Liver (tissue), 9 donors: Measurements from ENCODE around the gene CNPY4. TPM values are rescaled to one million over a fixed set of nuclear protein-coding genes. Genes with fewer than 3 reads are reported as not detected.

ENCODE experiments used
- DNase-seq: peaks from one replicate; pipeline ENCODE4 v3.0.0-alpha.2; 2017; ENCODE audit warnings: low spot score
- H3K27ac ChIP-seq, 2 donors: one replicate each; pipeline ENCODE4 v1.7.0; 2013; ENCODE audit warnings: inconsistent platforms in 2 of 2, low read length in 2 of 2, control low read depth in 1 of 2, low read depth in 1 of 2, mild to moderate bottlenecking in 1 of 2
- H3K27me3 ChIP-seq, 4 donors: one replicate each; pipeline versions ENCODE4 v1.6.1 to v1.7.0; 2013; ENCODE audit warnings: low read length in 3 of 4, inconsistent platforms in 1 of 4, mild to moderate bottlenecking in 1 of 4, moderate library complexity in 1 of 4; ENCODE audit not compliant: control insufficient read depth in 4 of 4, insufficient read depth in 4 of 4
- H3K36me3 ChIP-seq, 4 donors: one replicate each; pipeline versions ENCODE4 v1.6.1 to v1.7.0; 2013; ENCODE audit warnings: low read length in 3 of 4, mild to moderate bottlenecking in 3 of 4, low read depth in 1 of 4, moderate library complexity in 1 of 4; ENCODE audit not compliant: control insufficient read depth in 4 of 4, insufficient read depth in 3 of 4
- H3K4me1 ChIP-seq, 4 donors: one replicate each; pipeline versions ENCODE4 v1.6.1 to v1.7.0; 2013; ENCODE audit warnings: low read length in 3 of 4, mild to moderate bottlenecking in 3 of 4, moderate library complexity in 1 of 4; ENCODE audit not compliant: control insufficient read depth in 4 of 4, insufficient read depth in 4 of 4
- H3K4me3 ChIP-seq, 3 donors: one replicate each; pipeline versions ENCODE4 v1.6.1 to v1.7.0; 2013; ENCODE audit warnings: low read length in 3 of 3, control low read depth in 1 of 3, low read depth in 1 of 3, mild to moderate bottlenecking in 1 of 3
- H3K9ac ChIP-seq, 2 donors: one replicate each; pipeline ENCODE4 v1.7.0; 2013; ENCODE audit warnings: low read length in 2 of 2, mild to moderate bottlenecking in 2 of 2, moderate library complexity in 2 of 2, control low read depth in 1 of 2, low read depth in 1 of 2
- H3K9me3 ChIP-seq, 4 donors: one replicate each; pipeline versions ENCODE4 v1.6.1 to v1.7.0; 2013; ENCODE audit warnings: low read length in 3 of 4; ENCODE audit not compliant: control insufficient read depth in 4 of 4
- ATF3 ChIP-seq: IDR thresholded peaks from 2 replicates; pipeline ENCODE4 v1.6.1; 2016; ENCODE audit warnings: antibody characterized with exemption
- CTCF ChIP-seq: fragments of 150-350 bp; IDR thresholded peaks from 2 replicates; pipeline ENCODE4 v1.5.1; 2017; ENCODE audit warnings: improper control_type of control experiment, low read depth, low read length; ENCODE audit not compliant: missing input control
- EGR1 ChIP-seq, 2 donors: IDR thresholded peaks; 2 replicates each; pipeline ENCODE4 v1.6.1; 2016 to 2018; ENCODE audit warnings: antibody characterized with exemption in 2 of 2, low read depth in 2 of 2
- FOXA2 ChIP-seq: IDR thresholded peaks from 2 replicates; pipeline ENCODE4 v1.6.1; 2016; ENCODE audit warnings: antibody characterized with exemption
- GABPA ChIP-seq, 2 donors: IDR thresholded peaks in 1 of 2; conservative IDR thresholded peaks in 1 of 2; 2 replicates each; pipeline ENCODE4 v1.6.1; 2016; ENCODE audit warnings: antibody characterized with exemption in 2 of 2, mild to moderate bottlenecking in 1 of 2, moderate library complexity in 1 of 2
- JUND ChIP-seq, 2 donors: IDR thresholded peaks; 2 replicates each; pipeline ENCODE4 v1.6.1; 2016; ENCODE audit warnings: antibody characterized with exemption in 2 of 2
- MAX ChIP-seq: IDR thresholded peaks from 2 replicates; pipeline ENCODE4 v1.6.1; 2016; ENCODE audit warnings: antibody characterized with exemption
- NR2F2 ChIP-seq: IDR thresholded peaks from 2 replicates; pipeline ENCODE4 v1.6.1; 2016; ENCODE audit warnings: antibody characterized with exemption
- RAD21 ChIP-seq, 2 donors: IDR thresholded peaks; 2 replicates each; pipeline ENCODE4 v1.6.1; 2016; ENCODE audit warnings: antibody characterized with exemption in 2 of 2, mild to moderate bottlenecking in 2 of 2
- REST ChIP-seq: IDR thresholded peaks from 2 replicates; pipeline ENCODE4 v1.6.1; 2016; ENCODE audit warnings: antibody characterized with exemption, mild to moderate bottlenecking
- RXRA ChIP-seq, 2 donors: IDR thresholded peaks; 2 replicates each; pipeline ENCODE4 v1.6.1; 2017 to 2018; ENCODE audit warnings: antibody characterized with exemption in 2 of 2, mild to moderate bottlenecking in 1 of 2
- SP1 ChIP-seq: IDR thresholded peaks from 2 replicates; pipeline ENCODE4 v1.6.1; 2018; ENCODE audit warnings: antibody characterized with exemption, mild to moderate bottlenecking
- TAF1 ChIP-seq: conservative IDR thresholded peaks from 2 replicates; pipeline ENCODE4 v1.6.1; 2016; ENCODE audit warnings: antibody characterized with exemption, mild to moderate bottlenecking
- YY1 ChIP-seq: IDR thresholded peaks from 2 replicates; pipeline ENCODE4 v1.6.1; 2016; ENCODE audit warnings: antibody characterized with exemption, mild to moderate bottlenecking
- ZBTB33 ChIP-seq: IDR thresholded peaks from 2 replicates; pipeline ENCODE4 v1.6.1; 2016; ENCODE audit warnings: antibody characterized with exemption
- WGBS: extraction: QIAGEN DNeasy Blood & Tissue Kit; methylation state at CpG from one replicate; pipeline ENCODE4 v1.1.7; 2013; 5-methylcytosine and 5-hydroxymethylcytosine counted together
- polyA plus RNA-seq, 2 donors: library from polyadenylated mRNA; stranded (reverse) in 1 of 2; unstranded in 1 of 2; fragments of 200-250 nt in 1 of 2; fragments of >200 nt in 1 of 2; fragmentation: Nextera tagmentation in 1 of 2; extraction: Ambion mirVana in 1 of 2; gene quantifications; one replicate each; pipeline versions ENCODE4 v1.2.1 to v1.2.3, GENCODE V29; 2013 to 2015
- total RNA-seq, 2 donors: library from RNA; depleted of rRNA; stranded (reverse); fragments of >200 nt; gene quantifications; one replicate each; pipeline ENCODE4 v1.2.3, GENCODE V29; 2014
- donor health status: healthy.
- donor health status: healthy.
- donor health status: healthy.
- donor health status: healthy.
- donor health status: healthy.

CNPY4 gene
- total and polyA plus RNA-seq, 4 donors, result 1.9 to 11.9 (median 3.8) TPM

GRCh38 chr7:100082978-100083377 is 36.5 kb upstream of the CNPY4 start:
- DNase-seq, result no peak
- Histone ChIP-seq H3K9ac (no peak overlapping the region), H3K27me3 (no peaks in the 10 kb centered on the region), H3K9me3 (no peaks in the 10 kb centered on the region), H3K27ac (peak overlapping the region; percentile 89 to 90), H3K4me1 (peaks cover 13 to 36% (median 29%) of the 10 kb centered on the region in 4 donors), H3K36me3 (peaks cover 0 to 4% (median 0%) of the 10 kb centered on the region in 4 donors), H3K4me3 (no peak overlapping the region)
- TF ChIP-seq TAF1, result no peak
- TF ChIP-seq RXRA (IDR thresholded peaks at IDR 0.05), result peak in 1 of 2 donors; percentile 1
- no peak for TF ChIP-seq FOXA2
- WGBS, result 69% methylated on average over 4 of the region's 4 CpGs

- H3K9me3 ChIP-seq, result no peaks in the 10 kb centered on the region
- H3K9ac ChIP-seq, result no peak overlapping the region
- H3K27me3 ChIP-seq, result no peaks in the 10 kb centered on the region
- H3K4me1 ChIP-seq, result peaks cover 9 to 34% (median 21%) of the 10 kb centered on the region in 4 donors
- WGBS, result 59% methylated on average over 3 of the region's 3 CpGs
- peaks cover 0 to 3% (median 1%) of the 10 kb centered on the region in 4 donors for H3K36me3 ChIP-seq
- no peak overlapping the region for H3K27ac ChIP-seq
- TF ChIP-seq JUND (IDR thresholded peaks at IDR 0.05) (no peak), TAF1 (no peak), EGR1 (IDR thresholded peaks at IDR 0.05; ENCODE audit: low read depth in 2 of 2) (no peak), FOXA2 (no peak), RAD21 (IDR thresholded peaks at IDR 0.05) (no peak), CTCF (no peak)
- DNase-seq, result no peak
- no peak overlapping the region for H3K4me3 ChIP-seq
These were observed 33.9 kb upstream of the CNPY4 start for GRCh38 chr7:100085515-100085914.

GRCh38 chr7:100087055-100087750 is 32.2 kb upstream of the CNPY4 start:
- peaks cover 9 to 25% (median 17%) of the 10 kb centered on the region in 4 donors for H3K4me1 ChIP-seq
- H3K9ac ChIP-seq, result peak overlapping the region in 1 of 2 donors; percentile 4
- WGBS, result 85% methylated on average over 10 of the region's 10 CpGs
- H3K9me3 ChIP-seq, result no peaks in the 10 kb centered on the region
- no peaks in the 10 kb centered on the region for H3K27me3 ChIP-seq
- peak; percentile 27 for TF ChIP-seq SP1
- TF ChIP-seq ATF3, result no peak
- TF ChIP-seq TAF1, result no peak
- no peak for TF ChIP-seq ZBTB33
- no peak for TF ChIP-seq CTCF
- TF ChIP-seq MAX, result no peak
- TF ChIP-seq NR2F2, result peak; percentile 69
- peak; percentile 21 to 23 for TF ChIP-seq RXRA (IDR thresholded peaks at IDR 0.05)
- TF ChIP-seq RAD21 (IDR thresholded peaks at IDR 0.05), result no peak
- TF ChIP-seq JUND (IDR thresholded peaks at IDR 0.05), result peak; percentile 17 to 31
- no peak for TF ChIP-seq YY1
- no peak for TF ChIP-seq GABPA (IDR thresholded peaks at IDR 0.05 in 1 of 2, conservative IDR thresholded peaks at IDR 0.05 in 1 of 2)
- peak; percentile 15 for TF ChIP-seq REST
- H3K27ac ChIP-seq, result no peak overlapping the region
- peaks cover 6 to 19% (median 11%) of the 10 kb centered on the region in 4 donors for H3K36me3 ChIP-seq
- H3K4me3 ChIP-seq, result no peak overlapping the region
- no peak for DNase-seq
